Measurements from ENCODE around the gene TERT. TPM values are rescaled to one million over a fixed set of nuclear protein-coding genes. Genes with fewer than 3 reads are reported as not detected.

TERT gene
- total RNA-seq, 2 donors from 2014 or later = 7.1 to 9.8 TPM

DNA sequence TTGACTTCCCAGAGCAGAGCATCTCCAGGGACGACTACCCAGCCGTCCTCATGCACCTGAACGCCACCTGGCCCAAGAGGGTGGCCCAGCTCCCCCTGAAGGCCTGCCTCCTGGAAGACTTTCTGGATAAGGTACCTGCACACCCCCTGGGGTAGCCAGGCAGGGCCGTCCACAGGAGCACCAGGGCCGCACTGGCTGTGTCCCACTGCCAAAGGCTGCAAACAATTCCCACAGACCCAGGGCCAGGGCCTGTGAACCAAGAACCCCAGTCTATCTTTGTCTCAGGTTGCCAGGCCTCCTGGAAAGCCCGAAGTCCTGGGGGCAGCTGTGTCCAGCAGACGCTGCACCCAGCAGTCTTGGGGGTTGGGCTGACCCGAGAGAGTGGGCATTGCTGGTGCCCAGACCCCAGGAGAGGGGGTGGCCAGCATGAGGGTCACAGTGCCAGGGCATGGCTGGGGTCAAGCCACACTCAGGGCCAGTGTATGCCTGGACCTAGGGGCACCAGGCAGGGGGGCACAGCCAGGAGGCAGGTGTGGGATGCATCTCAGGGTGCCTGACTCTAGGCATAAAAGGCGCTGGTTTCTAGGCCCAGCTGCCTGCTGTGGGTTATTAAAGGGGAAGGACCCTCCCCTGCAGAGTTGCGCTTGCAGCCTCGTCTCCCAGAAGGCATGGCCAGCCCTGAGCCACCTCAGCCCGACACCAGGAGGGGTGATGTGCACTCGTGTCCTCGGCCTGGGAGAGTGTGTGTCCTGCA lies 52.0 kb downstream of the TERT start:
- no peaks in the 10 kb centered on the region for H3K9me3 Mint-ChIP-seq
- no peaks in the 10 kb centered on the region for H3K36me3 ChIP-seq (ENCODE audit: control insufficient read depth, insufficient read depth, low read length)
- no peak for DNase-seq
- no peak overlapping the region for H3K9ac ChIP-seq (ENCODE audit: extremely low read depth, low read length, poor library complexity, severe bottlenecking)
- WGBS, 2 experiments (ENCODE audit: insufficient coverage in 1 of 2, insufficient read length in 1 of 2) = 84 to 92% methylated on average over 3 to 14 of the region's 14 CpGs
- H3K27me3 Mint-ChIP-seq (ENCODE audit: insufficient read depth) = no peaks in the 10 kb centered on the region
- no peak overlapping the region for H3K4me3 ChIP-seq (ENCODE audit: low read length)
- TF ChIP-seq, protein P1, sequence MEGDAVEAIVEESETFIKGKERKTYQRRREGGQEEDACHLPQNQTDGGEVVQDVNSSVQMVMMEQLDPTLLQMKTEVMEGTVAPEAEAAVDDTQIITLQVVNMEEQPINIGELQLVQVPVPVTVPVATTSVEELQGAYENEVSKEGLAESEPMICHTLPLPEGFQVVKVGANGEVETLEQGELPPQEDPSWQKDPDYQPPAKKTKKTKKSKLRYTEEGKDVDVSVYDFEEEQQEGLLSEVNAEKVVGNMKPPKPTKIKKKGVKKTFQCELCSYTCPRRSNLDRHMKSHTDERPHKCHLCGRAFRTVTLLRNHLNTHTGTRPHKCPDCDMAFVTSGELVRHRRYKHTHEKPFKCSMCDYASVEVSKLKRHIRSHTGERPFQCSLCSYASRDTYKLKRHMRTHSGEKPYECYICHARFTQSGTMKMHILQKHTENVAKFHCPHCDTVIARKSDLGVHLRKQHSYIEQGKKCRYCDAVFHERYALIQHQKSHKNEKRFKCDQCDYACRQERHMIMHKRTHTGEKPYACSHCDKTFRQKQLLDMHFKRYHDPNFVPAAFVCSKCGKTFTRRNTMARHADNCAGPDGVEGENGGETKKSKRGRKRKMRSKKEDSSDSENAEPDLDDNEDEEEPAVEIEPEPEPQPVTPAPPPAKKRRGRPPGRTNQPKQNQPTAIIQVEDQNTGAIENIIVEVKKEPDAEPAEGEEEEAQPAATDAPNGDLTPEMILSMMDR (conservative IDR thresholded peaks at IDR 0.05) = no peak
- no peaks in the 10 kb centered on the region for H3K4me1 Mint-ChIP-seq
- no peak overlapping the region for H3K4me3 Mint-ChIP-seq
- no peak overlapping the region for H3K27ac Mint-ChIP-seq
- no peaks in the 10 kb centered on the region for H3K4me1 ChIP-seq (ENCODE audit: control insufficient read depth, insufficient read depth, low read length)
- H3K9me3 ChIP-seq (ENCODE audit: control insufficient read depth, low read length) = no peaks in the 10 kb centered on the region
- H3K27ac ChIP-seq (ENCODE audit: low read depth, low read length) = no peak overlapping the region
- H3K36me3 Mint-ChIP-seq (ENCODE audit: low read depth) = no peaks in the 10 kb centered on the region
- no peaks in the 10 kb centered on the region for H3K27me3 ChIP-seq (ENCODE audit: control insufficient read depth, insufficient read depth, low read length, poor library complexity, severe bottlenecking)

- H3K36me3 Mint-ChIP-seq (ENCODE audit: low read depth) = no peaks in the 10 kb centered on the region
- no peaks in the 10 kb centered on the region for H3K9me3 ChIP-seq (ENCODE audit: control insufficient read depth, low read length)
- no peaks in the 10 kb centered on the region for H3K4me1 Mint-ChIP-seq
- no peaks in the 10 kb centered on the region for H3K36me3 ChIP-seq (ENCODE audit: control insufficient read depth, insufficient read depth, low read length)
- H3K4me3 Mint-ChIP-seq = no peak overlapping the region
- no peak overlapping the region for H3K4me3 ChIP-seq (ENCODE audit: low read length)
- H3K9ac ChIP-seq (ENCODE audit: extremely low read depth, low read length, poor library complexity, severe bottlenecking) = no peak overlapping the region
- H3K9me3 Mint-ChIP-seq = peaks cover 1% of the 10 kb centered on the region
- no peaks in the 10 kb centered on the region for H3K27me3 ChIP-seq (ENCODE audit: control insufficient read depth, insufficient read depth, low read length, poor library complexity, severe bottlenecking)
- no peaks in the 10 kb centered on the region for H3K27me3 Mint-ChIP-seq (ENCODE audit: insufficient read depth)
- TF ChIP-seq, protein P1 (conservative IDR thresholded peaks at IDR 0.05) = no peak
- 91% methylated on average over 20 to 22 of the region's 22 CpGs for WGBS, 2 experiments (ENCODE audit: insufficient coverage in 1 of 2, insufficient read length in 1 of 2)
- DNase-seq = no peak
- H3K27ac ChIP-seq (ENCODE audit: low read depth, low read length) = no peak overlapping the region
- H3K4me1 ChIP-seq (ENCODE audit: control insufficient read depth, insufficient read depth, low read length) = no peaks in the 10 kb centered on the region
- no peak overlapping the region for H3K27ac Mint-ChIP-seq
Observed at GRCh38 chr5:1241509-1242080, 53.3 kb downstream of the TERT start.

DNA sequence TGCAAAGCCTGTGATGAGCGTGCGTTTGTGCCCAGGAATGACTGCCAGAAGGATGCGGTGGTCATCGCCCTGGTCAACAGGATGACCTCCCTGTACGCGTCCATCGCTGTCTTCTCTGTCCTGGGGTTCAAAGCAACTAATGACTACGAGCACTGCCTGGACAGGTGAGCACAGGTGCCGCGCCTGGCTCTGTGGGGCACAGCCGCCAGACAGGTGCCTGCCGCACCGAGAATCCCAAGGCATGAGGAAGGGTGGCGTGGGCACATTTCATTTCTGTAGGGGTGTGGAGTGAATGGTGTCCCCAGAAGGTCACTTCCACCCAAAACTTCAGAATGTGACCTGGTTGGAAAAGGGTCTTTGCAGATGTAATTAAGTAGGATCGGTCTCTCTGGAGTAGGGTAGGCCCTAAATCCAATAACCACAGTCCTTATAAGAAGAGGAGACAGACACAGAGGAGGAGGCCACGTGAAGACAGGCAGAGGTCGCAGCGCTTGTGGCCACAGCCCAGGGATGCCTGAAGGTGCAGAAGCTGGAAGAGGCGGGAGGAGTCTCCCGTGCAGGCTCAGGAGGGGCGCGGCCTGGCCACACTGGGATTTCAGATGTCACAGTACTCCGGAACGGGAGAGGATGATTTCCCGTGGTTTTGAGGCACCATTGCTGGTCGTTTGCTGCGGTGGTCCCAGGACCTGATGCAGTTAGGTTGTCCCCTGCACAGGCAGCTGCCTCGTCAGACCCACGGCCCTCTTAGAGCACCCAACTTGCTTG lies 54.2 kb downstream of the TERT start:
- DNase-seq = no peak
- H3K36me3 Mint-ChIP-seq (ENCODE audit: low read depth) = no peaks in the 10 kb centered on the region
- H3K9me3 ChIP-seq (ENCODE audit: control insufficient read depth, low read length) = no peaks in the 10 kb centered on the region
- H3K4me1 Mint-ChIP-seq = no peaks in the 10 kb centered on the region
- H3K9me3 Mint-ChIP-seq = peaks cover 5% of the 10 kb centered on the region
- no peak overlapping the region for H3K27ac ChIP-seq (ENCODE audit: low read depth, low read length)
- H3K27me3 Mint-ChIP-seq (ENCODE audit: insufficient read depth) = no peaks in the 10 kb centered on the region
- 89 to 92% methylated on average over 25 to 29 of the region's 29 CpGs for WGBS, 2 experiments (ENCODE audit: insufficient coverage in 1 of 2, insufficient read length in 1 of 2)
- no peaks in the 10 kb centered on the region for H3K36me3 ChIP-seq (ENCODE audit: control insufficient read depth, insufficient read depth, low read length)
- no peak overlapping the region for H3K27ac Mint-ChIP-seq
- no peak overlapping the region for H3K4me3 Mint-ChIP-seq
- H3K4me1 ChIP-seq (ENCODE audit: control insufficient read depth, insufficient read depth, low read length) = no peaks in the 10 kb centered on the region
- TF ChIP-seq, protein P1 (conservative IDR thresholded peaks at IDR 0.05) = no peak
- H3K9ac ChIP-seq (ENCODE audit: extremely low read depth, low read length, poor library complexity, severe bottlenecking) = no peak overlapping the region
- H3K27me3 ChIP-seq (ENCODE audit: control insufficient read depth, insufficient read depth, low read length, poor library complexity, severe bottlenecking) = no peaks in the 10 kb centered on the region
- H3K4me3 ChIP-seq (ENCODE audit: low read length) = no peak overlapping the region
